GM18505 (cell line): ENCODE data around the gene AMACR.
"Not testable (repeated sequence)": the region's sequence is repeated elsewhere in the genome, so short reads cannot be mapped to it uniquely, and the experiment has no call there.

ENCODE experiments used
- ATAC-seq: cut with Tn5 transposase; IDR thresholded peaks from one replicate; pipeline ENCODE4 v1.9.1; 2021; ENCODE audit not compliant: unreplicated experiment
- POLR2A ChIP-seq: IDR thresholded peaks from 4 replicates; pipeline ENCODE4 v1.6.1; 2011; ENCODE audit warnings: borderline replicate concordance; ENCODE audit not compliant: insufficient read depth, insufficient read length; ENCODE audit errors: extremely low read depth

The AMACR gene

DNA sequence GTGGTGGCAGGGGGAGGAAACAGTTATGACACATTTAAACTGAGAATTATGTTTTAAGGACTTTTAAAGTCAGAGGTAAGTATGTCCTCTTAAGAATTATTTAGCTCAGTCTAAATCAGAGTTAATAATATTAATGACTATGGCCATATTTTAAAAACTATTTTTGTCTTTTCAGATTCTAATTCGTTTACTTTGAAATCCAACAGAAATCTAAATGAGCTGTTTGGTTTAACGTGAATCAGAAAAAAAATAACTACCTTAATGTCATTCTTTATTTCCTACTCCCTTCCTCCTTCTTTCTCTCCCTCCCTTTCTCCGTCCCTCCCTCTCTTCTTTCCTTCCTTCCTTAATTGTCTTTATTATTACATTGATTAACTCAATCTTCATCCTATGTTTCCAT lies 20.5 kb upstream of the AMACR start:
- no peak for ATAC-seq
- TF ChIP-seq POLR2A = no peak

- TF ChIP-seq POLR2A = no peak
- no peak for ATAC-seq
Observed at GRCh38 chr5:34026089-34026761, 18.4 kb upstream of the AMACR start.

GRCh38 chr5:34022121-34022705 lies 14.4 kb upstream of the AMACR start:
- ATAC-seq = peak; percentile 92
- TF ChIP-seq POLR2A = no peak

DNA sequence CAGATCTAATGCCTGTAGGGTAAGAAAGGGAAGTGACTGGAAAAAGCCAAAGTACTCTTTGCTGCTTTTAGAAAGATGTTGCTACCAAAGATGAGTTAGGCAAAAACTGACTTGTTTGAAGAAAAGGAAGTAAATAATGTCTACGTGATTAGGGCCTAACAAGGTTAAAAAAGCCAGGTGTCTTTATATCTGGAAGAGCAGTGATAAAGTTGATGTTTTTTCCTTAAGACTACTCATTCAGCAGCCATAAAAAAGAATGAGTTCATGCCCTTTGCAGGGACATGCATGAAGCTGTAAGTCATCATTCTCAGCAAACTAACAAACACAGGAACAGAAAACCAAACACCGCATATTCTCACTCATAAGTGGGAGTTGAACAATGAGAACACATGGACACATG lies 13.5 kb upstream of the AMACR start:
- no peak for TF ChIP-seq POLR2A
- ATAC-seq = no peak

DNA sequence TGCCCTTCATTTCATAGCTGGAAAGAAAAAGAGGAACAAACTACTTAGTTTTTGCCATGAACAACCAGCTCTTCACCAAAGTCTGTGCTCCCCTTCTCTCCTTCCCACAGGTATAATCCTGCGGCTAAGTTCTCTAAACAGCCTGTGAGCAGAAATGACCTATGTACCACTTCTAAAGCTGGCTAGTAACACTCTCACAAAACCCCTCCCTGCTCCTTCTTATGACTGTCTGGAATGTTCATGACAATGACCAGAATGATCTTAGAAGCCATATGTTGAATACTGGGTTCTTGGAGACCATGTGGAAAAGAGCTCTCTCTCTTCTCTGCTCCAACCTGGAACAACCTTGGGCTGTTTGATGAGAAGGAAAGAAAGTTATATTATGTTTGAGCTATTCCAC lies 12.9 kb upstream of the AMACR start:
- no peak for TF ChIP-seq POLR2A
- no peak for ATAC-seq

DNA sequence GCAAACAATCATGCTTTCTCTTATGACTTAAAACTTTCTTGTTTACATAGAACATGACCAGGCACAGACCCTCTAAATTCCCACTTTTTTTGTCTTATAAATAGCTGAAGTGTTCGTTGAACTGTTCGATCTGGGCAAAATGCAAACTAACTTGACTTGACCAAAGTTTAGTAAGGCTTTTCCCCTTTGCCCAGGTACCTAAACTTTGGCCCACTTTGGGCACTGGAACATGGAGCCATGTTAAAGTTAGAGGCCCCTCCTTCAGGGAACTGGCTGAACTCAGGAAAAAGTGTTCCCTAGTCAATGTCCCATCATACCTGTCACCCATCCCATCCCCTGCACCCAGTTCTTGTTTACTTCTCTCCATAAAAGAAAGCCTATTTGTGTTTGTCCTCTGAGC lies 9.4 kb upstream of the AMACR start:
- no peak for ATAC-seq
- TF ChIP-seq POLR2A = no peak

DNA sequence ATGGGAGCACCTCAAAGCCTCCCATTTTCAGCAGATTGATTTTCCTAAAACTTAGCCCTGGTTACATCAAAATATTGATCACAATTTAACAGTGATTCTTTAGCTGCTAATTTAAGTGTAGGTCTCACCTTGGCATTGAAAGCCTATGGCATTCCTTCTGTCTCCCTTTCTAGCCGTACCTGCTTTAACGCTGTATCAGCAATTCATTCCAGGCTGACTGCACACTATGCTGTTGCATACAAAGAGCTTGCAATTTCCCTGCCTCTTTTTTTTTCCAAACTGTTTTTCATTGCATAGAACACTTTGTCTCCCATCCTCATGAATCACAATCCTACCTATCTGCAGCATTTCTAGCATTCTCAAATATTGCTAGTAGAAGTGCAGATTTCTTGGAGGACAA lies 8.9 kb upstream of the AMACR start:
- TF ChIP-seq POLR2A = no peak

DNA sequence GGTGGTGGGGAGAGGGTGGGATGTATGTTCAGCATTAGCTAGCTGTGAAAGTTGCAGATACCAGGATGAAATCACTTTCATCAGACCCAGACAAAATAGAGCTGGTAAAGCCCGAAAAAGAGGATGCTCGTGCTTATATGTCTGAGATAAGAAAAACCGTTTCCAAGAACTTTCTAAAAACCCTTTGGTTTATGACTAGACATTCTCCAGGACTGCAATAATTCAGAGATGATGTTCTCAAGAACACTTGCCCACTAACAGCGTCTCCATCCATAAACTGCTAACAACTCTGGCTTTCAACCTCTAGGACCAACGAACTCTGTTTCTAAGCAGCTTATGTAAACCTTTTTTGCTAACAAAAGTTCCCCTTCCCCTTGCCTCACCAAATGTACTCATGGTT lies 8.4 kb upstream of the AMACR start:
- ATAC-seq = no peak
- TF ChIP-seq POLR2A = no peak

More for the DNA sequence above, 8.9 kb upstream of the AMACR start:
- no peak for ATAC-seq

DNA sequence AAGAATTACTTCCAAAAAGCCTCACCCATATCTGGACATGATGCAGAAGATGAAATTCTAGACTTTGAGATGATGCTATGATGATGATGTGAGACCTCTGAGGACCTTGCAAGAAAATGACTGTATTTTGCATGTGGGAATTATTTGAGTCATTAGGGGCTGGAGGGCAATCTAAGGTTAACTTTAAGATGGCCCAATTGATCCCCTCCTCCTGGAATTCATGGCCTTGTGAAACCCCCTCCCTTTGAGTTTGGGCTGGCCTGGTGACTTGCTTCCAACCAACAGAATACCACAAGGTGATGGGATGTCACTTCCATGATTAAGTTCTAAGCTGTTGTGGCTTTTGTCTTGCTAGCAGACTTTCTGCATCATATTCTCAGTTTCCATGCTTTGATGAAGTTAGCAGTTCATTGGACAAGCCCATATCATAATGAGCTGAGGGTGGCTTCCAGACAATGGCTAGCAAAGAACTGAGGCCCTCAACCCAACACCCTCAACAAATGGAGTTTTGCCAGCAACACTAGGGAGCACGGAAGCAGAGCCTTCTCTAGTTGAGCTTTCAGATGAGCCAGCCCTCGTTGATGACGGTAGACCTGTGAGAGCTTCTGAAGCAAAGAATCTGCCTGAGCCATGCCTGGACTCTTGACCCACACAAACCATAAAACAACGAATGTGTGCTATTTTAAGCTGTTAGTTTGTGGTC lies 7.4 kb upstream of the AMACR start:
- no peak for TF ChIP-seq POLR2A
- ATAC-seq = no peak

- TF ChIP-seq POLR2A = no peak
Observed at GRCh38 chr5:34014626-34015025, 6.8 kb upstream of the AMACR start.

DNA sequence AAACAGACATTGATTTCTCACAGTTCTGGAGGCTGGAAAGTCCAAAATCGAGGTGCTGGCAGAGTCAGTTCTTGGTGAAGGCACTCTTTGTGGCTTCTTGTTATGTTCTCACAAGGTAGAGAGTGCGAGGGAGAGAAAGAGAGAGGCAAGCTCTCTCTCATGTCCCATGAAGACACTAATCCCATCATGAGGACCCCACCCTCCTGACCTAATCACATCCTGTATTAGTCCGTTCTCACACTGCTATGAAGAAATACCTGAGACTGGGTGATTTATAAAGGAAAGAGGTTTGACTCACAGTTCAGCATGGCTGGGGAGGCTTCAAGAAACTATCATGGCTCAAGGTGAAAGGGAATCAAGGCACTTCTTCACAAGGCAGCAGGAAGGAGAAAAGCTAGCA lies 5.7 kb upstream of the AMACR start:
- TF ChIP-seq POLR2A = no peak
- ATAC-seq = no peak

More at GRCh38 chr5:34014626-34015025, 6.8 kb upstream of the AMACR start:
- no peak for ATAC-seq

DNA sequence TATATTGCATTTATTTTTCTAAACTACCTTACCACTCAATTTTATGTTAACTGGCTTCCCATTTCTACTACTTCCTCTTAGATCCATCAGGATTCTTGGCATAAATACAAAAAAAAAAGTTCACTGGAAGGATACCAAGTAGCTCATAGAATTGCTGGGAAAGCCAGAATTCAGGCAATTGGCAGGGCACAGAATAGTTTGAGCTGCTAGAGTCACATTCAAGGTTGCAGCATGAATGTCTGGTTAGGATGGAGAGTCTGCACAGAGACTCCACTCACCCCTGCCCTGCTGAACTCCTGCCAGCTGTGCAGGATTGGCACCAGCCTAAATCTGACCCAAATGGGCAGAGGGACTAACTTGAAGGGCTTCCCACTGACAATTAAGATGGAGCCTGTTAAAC lies 4.9 kb upstream of the AMACR start:
- ATAC-seq = no peak
- TF ChIP-seq POLR2A = no peak

DNA sequence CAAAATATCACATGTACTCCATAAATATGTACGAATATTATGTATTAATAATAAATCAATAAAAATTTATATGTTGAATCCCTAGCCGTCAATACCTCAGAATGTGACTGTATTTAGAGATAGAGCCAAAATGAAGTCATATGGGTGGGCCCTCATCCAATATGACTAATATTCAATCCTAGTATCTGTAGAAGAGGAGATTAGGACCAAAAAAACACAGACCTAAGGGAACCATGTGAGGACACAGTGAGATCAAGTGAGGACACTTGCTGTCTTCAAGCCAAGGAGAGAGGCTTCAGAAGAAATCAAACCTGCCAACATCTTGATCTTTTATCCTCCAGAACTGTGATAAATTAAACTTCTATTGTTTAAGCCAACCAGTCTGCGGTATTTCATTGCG lies 3.7 kb upstream of the AMACR start:
- no peak for TF ChIP-seq POLR2A
- no peak for ATAC-seq

GRCh38 chr5:34010146-34010545 lies 2.3 kb upstream of the AMACR start:
- not testable (repeated sequence) for ATAC-seq
